HG03342 (cell line): ENCODE measurements around the gene ALDH3B2.

ENCODE experiments used
- ATAC-seq: cut with Tn5 transposase; IDR thresholded peaks from one replicate; pipeline ENCODE4 v1.9.1; 2021; ENCODE audit warnings: mild to moderate bottlenecking, moderate library complexity; ENCODE audit not compliant: unreplicated experiment

The ALDH3B2 gene

DNA sequence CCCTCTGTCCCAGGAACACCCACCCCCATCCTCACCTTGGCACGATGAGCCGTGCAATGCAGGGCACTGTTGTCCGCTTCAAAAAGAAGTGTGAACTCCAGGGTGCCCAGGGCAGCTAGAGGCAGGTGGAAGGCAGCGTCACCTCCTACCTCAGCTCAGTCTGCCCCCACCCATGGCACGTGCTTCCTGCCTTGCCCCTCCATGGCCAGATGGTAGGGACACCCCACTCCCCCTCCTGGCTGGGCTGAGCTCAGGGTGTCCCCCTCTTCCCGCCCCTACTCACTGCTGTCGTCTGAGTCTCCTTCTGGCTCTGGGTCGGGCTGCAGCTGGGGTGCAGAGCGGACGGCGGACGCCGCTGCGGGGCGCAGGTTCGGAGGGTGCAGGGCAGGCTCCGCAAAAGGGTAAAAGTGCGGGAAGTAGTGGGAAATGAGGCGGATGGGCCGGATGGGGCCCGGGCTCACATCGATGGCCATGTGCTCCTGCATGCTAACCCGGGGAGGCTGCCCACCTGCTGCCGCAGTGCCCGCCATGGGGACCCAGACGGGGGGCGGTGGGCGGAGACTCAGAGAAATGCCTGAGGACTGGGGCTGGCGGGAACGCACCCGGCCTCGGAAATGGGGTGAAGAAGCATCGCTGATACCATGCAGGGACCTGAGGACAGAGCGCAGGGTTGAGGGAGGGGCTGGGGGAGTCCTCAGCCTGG lies 58.5 kb downstream of the ALDH3B2 start:
- ATAC-seq = no peak

DNA sequence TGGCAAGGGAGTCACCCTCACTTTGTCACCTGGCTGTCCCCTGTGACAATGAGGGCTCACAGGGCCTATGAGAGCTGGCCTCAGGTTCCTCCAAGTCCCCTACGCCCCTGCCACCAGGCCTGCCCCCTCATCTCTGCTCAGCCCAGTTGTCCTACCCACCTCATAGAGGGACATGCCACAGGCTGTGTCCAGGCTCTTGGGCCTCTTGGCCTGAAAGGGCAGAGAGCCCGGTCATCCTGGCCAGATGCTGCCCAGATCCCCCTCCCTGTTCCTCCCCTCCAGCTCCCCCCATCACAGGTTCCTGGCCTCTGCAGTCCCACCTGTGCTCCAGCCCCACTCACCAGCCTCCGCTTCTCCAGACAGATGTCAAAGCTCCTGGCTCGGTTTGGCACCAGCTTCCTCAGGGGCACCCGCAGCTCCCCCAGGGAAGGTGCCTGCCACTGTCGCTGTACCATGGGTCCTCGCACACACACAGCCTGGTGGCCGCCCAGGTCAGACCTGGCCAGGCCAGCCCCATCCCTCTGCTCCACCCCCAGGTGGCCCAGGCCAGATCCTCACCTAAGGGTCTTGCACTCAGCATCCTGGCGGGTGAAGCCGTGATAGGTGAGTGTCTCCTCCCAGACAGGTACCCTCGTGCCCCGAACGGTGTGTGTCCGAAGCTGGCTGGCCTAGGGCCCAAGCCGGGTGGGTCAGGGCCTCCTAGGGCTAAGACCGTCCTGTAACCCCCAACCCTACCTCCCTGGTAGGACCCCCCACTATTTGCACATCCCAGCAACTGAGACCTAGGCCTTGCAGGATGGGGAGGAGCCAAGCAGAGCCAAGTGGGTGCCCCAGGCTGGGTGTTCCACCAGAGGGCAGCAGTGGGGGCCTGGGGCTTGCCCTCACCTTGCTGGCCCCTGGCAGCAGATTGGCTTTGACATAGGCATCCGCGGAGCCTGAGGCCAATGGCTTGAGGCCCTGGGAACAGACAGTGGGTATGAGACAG lies 59.4 kb downstream of the ALDH3B2 start:
- ATAC-seq = no peak

DNA sequence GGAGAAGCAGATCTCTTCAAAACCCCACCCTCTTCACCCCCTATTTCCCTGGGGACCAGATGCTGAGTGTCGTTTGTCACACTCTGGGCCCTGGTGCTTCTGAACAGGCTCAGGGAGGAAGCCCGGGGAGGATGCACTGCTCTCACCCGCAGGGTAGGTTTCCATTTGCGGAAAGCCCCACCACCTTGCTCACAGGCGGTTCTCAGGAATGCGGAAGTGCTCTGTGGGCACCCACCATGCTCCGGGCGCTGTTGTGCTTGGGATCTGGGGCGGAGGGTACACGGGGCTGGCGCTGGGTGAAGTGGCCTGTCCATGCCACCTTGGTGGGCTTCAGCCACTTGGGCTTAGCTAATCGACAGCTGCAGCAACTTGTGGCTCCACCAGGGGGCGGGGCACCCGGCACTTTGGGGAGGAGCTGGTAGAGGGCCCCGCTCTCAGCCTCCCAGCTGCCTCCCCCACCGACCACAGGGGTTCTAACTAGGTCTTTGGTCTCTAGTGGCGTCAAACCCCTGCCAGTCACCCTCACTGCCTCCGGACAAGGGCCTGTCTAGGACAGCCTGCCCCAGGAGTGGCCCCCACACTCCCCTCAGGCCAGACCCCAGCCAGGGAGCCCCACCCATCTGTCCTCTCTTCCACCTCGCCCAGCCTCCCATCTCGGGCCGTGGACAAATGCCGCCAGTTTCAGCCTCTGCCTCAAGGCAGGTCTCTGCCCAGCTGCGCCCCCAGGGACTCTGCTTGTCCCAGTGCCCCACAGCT lies 60.3 kb downstream of the ALDH3B2 start:
- ATAC-seq = peak; percentile 79

DNA sequence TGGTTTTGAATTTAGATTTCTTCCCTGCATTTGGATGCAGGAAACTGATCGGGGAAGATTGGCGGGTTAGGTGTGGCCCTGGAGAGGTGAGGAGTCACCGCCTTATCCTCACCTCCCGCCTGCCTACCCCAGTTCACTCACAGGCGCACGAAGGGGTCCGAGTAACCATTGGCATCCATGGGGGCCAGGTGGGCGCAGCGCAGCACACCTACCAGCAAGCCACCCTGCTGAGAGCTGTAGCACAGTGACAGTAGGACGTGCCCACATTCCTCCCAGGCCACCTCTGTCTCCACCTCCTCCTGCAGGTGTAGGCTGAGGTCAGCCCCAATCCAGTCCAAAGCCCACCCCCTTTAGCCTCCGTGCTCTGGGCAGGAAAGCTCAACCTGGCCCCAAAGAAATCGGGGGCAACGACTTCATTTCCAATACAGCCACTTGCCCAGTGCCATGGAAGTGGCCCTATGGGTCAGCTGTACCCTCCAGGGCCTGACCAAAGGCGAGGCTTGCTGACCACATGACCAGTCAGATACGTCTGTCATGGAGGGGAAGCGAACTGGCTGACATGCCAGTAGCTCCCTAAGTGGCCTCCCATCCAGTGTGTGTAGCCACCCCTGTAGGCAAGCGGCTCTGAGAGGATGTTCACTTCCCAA lies 61.0 kb downstream of the ALDH3B2 start:
- no peak for ATAC-seq

DNA sequence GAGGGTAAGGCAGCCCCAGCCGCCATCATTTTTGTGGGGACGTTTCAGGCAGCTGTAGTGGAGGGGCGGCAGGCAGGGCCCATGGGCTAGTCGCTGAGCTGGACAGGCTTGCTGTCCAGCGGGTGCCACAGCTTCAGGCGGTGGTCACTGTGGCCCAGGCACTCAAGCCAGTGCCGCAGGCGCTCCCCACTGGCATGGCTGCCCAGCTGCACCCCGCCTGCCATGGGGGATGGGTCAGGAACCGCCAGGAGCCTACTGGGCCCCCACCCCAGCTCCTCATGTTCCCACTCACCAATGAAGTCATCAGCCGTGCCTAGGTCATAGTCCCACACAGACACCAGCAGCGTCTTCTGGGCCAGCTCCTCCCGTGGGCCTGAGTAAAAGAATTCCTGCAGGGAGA lies 61.7 kb downstream of the ALDH3B2 start:
- ATAC-seq = no peak
